ENCODE data around the gene DDX17. TPM values are rescaled to one million over a fixed set of nuclear protein-coding genes. Genes with fewer than 3 reads are reported as not detected.

Gene DDX17
- total RNA-seq, 1 donor from 2014 or later: 554 TPM

- DNase-seq: no peak
Measured at GRCh38 chr22:38448945-38449745, 57.0 kb downstream of the DDX17 start.

- no peak for DNase-seq
Measured at GRCh38 chr22:38446018-38446601, 60.0 kb downstream of the DDX17 start.

GRCh38 chr22:38444783-38445182 is 61.3 kb downstream of the DDX17 start:
- no peak for DNase-seq

DNA sequence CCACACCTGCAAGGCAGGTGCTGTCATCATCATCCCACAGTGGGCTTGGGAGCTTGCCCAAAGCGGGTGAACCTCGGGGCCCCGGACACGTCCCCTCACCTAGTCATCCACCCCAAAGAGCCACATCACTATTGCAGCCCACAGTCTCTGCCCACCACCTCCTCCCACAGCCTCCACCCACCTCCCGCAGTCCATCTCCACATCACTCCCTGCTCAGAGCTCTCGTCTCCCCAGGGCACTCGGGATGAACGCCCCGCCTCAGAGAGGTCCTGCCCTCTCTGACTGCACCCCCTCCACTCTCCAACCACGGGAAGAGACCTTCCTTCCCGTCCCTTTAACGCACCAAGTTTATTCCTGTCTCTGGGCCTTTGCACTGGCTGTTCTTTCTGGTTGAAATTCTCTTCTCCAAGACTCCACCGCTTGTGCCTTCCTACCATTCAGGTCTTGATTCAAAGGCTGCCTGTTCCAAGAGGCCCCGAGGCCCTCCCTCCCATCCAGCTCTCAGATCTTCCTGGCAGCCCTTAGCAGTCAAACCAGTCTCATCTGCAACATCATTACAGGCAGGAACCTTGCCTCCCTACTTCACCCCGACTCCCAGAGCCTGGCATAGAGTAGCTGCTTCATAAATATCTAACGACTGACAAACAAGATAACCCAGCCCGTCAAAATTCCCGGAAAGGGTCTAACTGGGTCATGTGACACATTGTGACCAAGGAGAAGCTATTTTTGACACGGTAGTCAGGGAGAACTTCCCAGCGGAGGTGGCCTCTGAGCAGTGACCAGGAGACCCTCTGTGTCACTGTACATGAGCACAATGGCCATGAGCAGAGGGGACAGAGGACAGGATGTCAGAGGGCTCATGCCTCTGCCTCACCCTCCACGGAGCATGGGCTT is 62.2 kb downstream of the DDX17 start:
- DNase-seq: no peak

DNA sequence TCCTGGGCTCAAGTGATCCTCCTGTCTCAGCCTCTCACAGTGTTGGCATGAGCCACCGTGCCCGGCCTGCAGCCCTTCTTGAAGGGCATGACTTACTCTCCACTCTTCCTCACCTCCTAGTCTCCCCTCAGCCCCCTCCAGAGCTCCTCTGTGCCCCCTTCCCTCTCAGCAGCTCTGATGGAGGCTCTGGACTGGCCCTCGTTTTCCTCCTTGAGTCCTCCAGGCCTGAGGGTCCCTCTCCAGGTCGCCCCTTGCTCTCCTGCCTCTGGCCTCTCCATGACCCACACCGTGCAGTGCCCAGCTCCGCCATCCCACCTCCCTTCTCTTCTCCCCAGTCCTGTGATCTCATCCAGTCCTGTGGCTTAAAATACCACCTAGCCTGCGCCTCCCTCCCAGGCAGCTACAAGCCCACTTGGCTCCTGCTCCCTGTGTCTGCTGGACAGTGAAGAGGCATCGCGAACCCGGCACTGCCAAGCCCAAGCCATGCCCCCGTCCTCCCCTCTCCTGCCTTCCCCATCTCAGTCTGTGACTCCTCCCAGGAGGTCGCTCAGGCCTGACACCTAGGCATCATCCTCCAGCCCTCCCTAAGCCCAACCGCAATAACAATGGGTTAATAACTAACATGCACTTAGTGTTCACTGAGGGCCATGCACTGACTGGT is 63.0 kb downstream of the DDX17 start:
- no peak for DNase-seq

- no peak for DNase-seq
Measured at GRCh38 chr22:38441620-38442287, 64.4 kb downstream of the DDX17 start.

DNA sequence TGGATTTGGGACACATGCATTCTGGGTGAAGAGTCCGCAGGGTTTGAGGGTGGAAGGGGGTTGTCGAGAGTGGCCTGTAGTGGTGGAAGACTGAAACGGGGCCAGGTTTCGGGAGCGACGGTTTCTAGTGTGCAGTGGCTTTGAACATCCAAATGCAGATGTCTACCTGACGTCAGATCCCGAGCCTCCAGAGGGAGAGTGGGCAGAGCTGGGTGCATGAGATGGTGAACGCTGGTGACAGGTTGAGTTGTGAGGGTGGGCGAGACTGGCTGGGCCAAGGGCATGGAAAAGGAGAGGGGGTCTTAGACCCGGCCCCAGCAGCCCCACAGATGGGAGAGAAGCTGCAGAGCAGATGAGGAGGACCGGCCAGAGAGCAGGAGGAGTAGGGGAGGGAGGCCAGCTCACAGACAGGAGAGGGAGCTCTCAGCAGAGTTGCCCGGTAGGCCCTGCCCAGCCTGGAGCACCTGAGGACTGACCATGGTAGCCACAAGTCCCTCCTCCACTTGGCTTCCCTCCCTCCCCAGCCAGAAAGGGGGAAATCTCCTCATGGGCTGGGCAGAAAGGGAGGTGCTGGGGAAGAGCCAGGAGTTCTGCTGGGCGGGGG is 65.3 kb downstream of the DDX17 start:
- DNase-seq: no peak

DNA sequence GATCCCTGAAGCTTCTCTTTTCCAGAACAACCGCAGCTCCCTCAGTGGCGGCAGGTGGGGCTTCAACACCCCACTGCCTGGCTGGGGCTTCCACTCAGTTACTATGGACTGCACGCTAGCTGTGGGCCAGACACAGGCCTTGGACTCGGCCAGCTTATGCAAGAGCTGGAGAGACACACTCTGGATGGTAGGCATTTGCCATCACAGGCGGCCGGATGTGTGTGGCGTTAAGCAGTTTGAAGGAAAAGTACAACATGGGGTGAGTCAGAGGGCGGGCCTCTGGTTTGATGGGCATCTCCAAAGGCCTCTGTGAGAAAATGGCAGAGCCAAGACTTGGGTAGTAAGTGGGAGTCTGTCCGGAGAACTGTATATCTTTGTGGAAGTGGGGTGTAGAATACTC is 68.7 kb downstream of the DDX17 start:
- no peak for DNase-seq

DNA sequence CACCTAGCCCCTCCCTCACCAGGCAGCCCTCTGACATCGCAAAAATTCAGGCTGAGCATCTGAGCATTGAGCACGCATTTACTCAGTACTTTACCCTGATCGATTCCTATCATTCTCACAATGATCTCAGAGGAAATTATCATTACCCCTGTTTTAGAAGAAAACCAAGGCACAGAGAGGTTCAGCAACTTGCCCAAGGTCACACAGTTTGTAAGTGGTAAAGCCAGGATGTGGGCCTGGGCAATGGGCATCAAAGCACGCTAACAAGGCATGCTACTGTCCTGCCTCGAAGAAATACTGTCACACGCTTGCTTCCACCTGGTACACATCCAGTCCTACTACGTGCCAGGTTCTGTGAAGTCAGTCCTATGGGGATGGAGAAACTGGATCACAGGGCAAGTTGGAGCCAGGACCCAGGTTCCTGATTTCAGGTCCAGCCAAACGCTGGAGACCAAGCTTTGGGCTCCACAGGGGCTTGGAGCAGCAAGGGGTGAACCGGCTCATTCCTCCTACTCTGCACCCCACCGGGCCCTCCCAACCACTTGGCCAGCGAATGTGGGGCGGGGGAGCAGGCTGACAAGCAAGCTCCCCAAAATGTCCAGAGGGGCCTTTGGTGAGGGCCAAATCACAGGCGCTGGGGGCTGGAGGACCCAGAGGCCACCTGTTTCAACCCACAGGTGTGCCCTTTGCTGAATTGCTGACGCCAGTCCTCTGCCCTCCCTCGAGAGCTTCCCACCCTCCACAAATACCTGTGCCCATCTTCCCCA is 69.3 kb downstream of the DDX17 start:
- no peak for DNase-seq

DNA sequence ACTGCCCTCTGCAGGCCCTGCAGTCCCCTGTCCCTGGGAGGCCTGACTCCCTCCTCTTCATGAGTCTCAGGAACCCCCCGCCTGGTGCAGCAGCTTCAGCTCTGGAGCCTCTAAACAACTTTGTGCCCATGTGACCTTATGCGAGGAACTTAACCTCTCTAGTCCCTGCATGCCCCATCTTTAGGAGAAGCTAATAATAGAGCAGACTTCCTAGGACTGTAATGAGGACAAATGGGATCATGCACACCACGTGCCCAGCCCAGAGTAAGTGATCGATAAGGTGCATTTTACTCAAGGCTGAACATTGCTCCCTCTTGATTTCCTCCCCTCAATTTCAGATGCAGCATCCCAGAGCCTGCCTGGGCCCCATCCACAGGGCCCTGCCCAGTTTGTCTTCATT is 70.1 kb downstream of the DDX17 start:
- DNase-seq: no peak

GRCh38 chr22:38435010-38435409 is 71.1 kb downstream of the DDX17 start:
- DNase-seq: no peak

- DNase-seq: no peak
Measured at GRCh38 chr22:38433871-38434270, 72.2 kb downstream of the DDX17 start.

Other genes with a start within 250 kb of the DDX17 start
- gene TMEM184B, start 233.3 kb downstream of the DDX17 start, total RNA-seq: 34.3 TPM
- 107 TPM for gene CSNK1E, start 188.9 kb downstream of the DDX17 start, total RNA-seq
- gene KCNJ4, start 51.1 kb downstream of the DDX17 start, total RNA-seq: not detected
- 22.3 TPM for gene KDELR3, start 38.2 kb downstream of the DDX17 start, total RNA-seq
- 3.9 TPM for gene DMC1, start 63.9 kb upstream of the DDX17 start, total RNA-seq
- gene FAM227A, start 150.1 kb upstream of the DDX17 start, total RNA-seq: 1.9 TPM
- 15.2 TPM for gene CBY1, start 150.3 kb upstream of the DDX17 start, total RNA-seq
- 58.8 TPM for gene TOMM22, start 175.6 kb upstream of the DDX17 start, total RNA-seq
- 47.1 TPM for gene JOSD1, start 194.6 kb upstream of the DDX17 start, total RNA-seq
- 64.9 TPM for gene GTPBP1, start 199.6 kb upstream of the DDX17 start, total RNA-seq
- gene SUN2, start 249.7 kb upstream of the DDX17 start, total RNA-seq: 173 TPM